Hematopoietic multipotent progenitor cell treated with erythropoietin and hydrocortisone succinate and interleukin-3 and kit ligand, for 6 days (in vitro differentiated cells): ENCODE data around the gene GPR155.
"Not testable (repeated sequence)": the region's sequence is repeated elsewhere in the genome, so short reads cannot be mapped to it uniquely, and the experiment has no call there.

Experiments
- DNase-seq: peaks from one replicate; pipeline ENCODE4 v3.0.0-alpha.2; 2015

The GPR155 gene

DNA sequence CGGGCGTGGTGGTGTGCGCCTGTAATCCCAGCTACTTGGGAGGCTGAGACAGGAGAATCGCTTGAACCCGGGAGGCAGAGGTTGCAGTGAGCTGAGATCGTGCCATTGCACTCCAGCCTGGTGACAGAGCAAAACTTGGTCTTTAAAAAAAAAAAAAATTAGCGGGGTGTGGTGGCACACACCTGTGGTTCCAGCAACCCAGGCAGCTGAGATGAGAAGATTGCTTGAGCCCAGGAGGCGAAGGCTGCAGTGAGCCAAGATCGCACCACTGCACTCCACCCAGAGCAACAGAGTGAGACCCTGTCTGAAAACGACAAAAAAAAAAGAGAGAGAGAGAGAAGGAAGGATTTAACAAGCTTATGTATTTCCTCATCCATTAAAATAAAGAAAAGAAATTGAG is 2.7 kb upstream of the GPR155 start:
- DNase-seq: not testable (repeated sequence)

DNA sequence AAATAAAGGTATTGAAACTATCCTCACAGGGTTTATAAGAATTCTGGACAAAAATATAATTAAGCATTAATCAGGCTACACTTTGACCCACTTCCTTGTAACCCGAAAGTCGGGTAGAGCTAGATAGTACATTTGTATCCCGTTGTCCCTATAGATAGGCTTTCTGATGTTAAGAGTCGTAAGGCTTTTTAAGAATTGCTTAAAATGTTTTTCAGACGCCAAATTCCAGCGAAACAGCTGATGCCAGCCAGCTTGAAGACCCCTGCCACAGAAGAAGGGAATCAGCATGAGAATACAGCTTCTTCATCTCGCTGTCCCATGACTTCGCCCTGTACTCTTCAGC is 962 bp upstream of the GPR155 start:
- no peak for DNase-seq

DNA sequence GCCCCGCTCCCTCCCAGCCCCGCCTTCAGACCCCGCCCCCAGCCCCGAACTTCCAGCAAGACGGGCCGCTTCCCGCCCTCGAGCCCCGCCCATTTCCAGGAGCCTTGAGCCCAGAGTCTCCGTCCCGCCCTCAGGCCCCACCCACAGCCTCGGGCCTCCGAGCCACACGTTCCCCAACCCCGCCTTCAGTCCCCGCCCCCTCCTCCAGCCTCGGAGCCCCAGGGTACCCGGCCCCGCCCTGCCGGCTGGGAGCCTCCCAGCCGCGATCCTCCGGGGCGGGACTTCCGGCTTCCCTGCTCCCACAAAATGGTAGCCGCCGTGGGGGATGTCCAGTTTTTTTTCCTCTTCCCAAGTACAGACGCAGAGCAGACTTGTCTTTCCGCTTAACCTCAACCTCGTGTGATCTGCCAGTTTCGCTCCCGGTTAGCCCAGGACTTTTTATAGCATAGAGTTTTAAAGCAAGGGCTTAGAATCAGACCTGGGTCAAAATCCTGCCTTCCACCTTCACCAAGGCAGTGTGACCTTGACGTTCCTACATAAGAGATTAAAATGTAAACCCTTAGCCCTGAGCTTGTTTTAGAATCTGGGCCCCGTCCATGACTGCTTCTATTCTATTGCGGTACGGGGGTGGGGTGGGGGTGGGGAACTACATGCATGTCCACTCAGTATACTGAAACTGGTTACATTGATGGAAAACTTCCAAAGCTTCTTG is 435 bp upstream of the GPR155 start:
- DNase-seq: peak; percentile 99

DNA sequence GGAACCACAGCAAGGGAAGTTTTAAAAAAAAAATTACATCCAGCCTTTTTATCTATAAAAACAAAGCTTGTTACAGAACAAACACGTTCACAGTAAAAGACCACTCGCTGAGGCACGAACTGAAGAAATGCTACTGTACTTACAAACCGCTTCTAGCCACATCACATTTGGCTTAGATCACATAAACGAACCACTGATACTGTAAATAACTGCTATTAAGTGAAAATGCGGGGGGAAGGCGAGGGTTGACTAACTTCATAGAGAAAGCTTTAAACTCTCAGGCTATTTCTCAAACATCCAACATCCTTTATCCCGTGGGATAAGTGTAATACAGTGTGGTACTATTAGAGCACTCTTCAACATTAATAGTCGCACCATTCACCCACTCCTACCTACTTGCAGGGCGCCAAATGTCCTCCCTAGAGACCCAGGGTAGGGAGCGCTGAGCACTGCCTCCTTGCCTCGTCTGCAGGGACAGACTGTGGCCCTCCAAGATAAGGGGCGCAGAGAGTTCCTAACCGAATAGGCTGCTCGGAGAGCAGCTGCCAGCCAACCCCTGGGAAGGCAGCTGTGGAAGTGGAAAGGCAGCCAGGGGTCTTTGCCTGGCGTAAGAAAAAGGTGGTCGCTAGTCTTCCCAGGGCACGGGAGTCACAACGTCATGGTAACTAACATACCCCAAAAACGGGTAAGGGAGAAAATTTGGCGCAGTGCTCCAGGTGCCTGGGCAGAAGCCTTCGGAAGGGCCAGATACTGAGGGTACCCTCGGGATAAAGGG is 854 bp downstream of the GPR155 start:
- DNase-seq: peak; percentile 88

DNA sequence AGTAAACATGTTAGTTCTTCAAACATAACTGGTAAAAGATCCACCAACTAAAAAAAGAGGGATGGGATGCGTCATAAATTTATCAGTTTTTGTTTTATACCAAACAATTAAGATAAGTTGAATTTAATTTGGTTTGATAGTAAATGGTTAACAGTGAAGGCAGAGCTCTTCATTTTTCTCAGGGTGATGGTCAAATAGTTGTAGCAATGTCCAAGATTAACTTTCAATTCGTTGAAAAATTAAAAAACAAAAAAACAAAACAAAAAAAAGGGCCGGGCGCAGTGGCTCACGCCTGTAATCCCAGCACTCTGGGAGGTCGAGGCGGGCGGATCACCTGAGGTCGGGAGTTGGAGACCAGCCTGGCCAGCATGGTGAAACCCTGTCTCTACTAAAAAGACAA is 1.8 kb downstream of the GPR155 start:
- not testable (repeated sequence) for DNase-seq

DNA sequence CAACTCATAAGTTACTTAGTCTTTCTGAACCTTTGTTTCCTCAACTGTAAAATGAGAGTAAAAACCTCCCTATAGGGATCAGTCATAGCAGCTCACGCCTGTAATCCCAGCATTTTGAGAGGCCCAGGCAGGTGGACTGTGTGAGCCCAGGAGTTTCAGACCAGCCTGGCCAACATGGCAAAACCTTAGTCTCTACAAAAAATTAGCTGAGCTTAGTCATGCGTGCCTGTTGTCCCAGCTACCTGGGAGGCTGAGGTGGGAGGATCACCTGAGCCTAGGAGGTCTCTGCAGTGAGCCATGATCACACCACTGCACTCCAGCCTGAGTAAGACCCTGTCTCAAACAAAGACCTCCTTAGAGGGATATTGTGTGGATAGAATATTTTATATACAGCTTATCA is 2.3 kb downstream of the GPR155 start:
- DNase-seq: no peak

DNA sequence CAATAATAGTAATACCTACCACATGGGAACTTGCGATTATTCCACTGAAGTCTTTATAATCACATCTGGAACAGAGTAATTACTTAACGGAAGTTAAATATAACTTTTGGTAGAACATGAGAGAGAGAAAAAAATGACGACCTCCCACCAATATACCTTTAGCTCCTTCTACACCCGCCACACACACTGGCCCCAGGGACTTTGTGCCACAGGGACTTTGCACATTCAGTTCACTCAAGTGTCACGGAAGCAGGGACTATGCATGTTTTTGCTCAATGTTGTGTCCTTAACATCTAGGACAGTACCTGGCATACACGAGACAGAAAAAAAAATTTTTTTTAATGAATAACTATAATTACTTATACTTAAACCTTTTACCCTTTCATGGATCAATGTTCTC is 4.0 kb downstream of the GPR155 start:
- DNase-seq: no peak

DNA sequence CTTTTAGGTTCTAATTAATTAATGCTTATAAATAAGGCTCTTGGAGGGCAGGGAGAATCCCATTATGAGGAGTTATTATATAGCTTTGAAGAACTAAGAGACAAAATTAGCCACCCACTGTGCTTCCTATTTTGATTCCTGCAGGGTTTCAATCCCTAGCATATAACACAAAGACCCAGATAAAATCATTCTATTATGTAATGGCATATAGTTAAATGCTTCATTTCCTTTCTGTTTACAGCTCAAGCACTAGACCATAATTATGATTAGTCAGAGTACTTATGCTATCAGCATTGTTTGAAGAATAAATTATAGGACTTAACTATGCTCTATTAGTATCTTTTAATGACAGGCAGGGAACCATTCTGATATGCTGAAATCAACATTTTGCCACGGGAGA is 9.1 kb downstream of the GPR155 start:
- no peak for DNase-seq

DNA sequence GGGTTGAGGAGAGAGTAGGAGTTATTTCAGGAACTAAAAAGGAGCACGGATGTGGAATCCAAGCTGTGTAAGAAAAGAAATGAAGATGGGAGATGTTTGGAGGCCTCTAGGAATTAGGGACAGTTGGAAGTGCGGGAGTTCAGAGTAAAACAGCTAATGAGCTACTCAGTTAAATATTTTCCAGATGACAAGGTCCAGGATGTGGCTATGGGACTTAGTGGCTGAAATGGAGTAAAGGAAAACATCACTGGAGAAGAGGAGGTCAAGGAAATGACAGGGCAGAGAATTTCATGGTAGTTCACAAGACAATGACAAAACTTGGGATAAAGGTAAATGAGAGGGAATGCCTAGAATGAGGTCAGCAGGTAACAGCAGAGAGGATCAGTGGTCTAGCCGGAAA is 13.0 kb downstream of the GPR155 start:
- no peak for DNase-seq

DNA sequence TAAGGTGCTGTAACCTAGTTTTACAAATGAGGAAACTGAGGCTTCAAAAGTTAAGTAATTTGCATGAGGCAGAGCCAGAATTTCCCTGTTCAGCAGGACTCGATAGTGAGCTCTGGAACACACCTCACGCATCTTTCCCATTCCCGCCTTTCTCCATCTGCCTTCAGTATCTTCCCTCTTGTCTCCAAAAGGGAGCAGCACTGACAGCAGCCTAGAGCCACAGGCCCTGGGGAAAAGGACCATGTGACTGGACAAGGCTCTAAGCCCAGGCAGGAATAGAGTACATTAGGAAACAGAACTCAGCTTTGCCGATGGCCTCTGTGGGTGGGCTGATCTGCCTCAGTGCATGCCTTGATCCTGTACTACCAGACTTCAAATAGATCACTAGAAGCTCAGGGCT is 21.5 kb downstream of the GPR155 start:
- DNase-seq: no peak

DNA sequence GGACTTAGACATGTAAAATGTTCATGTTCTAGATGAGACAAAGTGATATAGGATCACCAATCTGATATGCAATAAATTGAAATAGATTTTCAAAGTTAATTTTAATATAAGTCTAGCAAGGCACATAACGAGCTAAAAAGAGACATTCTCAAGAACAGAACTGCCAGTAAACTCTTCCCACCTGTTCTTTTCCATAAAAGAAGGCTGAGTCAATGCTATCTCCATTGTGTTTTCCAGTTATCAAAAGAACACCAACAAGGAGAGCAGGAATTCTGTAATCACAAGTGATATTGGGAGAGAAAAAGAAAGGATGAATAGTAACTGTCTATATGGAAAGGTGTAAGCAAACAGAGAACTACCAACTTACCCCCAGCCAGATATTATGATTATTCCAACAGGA is 25.6 kb downstream of the GPR155 start:
- DNase-seq: no peak

DNA sequence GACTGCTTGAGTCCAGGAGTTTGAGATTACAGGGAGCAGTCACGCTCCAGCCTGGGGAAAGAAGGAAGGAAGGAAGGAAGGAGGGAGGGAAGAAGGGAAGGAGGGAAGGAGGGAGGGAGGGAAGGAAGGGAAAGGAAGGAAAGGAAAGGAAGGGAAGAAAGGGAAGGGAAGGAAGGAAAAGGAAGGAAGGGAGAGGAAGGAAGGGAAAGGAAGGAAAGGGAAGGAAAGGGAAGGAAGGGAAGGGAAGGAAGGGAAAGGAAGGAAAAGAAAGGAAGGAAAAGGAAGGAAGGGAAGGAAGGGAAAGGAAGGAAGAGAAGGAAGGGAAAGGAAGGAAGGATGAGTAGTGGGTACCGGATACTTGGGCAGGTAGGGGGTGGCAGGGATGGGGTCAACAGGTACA is 32.3 kb downstream of the GPR155 start:
- DNase-seq: no peak

DNA sequence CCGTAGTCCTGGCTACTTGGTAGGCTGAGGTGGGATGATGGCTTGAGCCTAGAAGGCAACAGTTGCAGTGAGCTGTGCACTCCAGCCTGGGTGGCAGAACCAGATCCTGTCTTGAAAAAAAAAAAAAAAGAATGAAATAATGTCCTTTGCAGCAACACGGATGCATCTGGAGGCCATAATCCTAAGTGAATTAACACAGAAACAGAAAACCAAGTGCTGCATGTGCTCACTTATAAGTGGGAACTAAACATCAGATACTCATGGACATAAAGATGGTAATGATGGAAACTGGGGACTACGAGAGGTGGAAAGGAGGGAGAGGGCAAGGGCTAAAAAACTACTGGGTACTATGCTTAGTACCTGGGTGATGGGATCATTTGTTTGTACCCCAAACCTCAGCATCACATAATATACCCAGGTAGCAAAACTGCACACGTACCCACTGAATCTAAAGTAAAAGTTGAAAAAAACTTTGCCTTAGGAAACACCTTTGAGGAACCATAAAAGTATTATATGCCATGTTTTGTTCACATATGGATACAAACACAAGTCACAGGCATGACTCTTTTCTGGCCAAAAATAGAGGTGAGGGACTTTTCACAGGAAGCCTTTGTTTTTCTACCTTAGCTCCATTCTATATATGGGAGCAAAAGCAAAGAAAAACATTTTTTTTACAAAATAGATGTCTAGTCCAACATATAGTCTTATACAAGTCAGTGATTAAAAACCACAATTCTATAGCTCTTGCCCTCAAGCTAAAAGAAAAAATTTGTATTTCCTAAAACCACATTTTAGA is 36.6 kb downstream of the GPR155 start:
- DNase-seq: no peak

DNA sequence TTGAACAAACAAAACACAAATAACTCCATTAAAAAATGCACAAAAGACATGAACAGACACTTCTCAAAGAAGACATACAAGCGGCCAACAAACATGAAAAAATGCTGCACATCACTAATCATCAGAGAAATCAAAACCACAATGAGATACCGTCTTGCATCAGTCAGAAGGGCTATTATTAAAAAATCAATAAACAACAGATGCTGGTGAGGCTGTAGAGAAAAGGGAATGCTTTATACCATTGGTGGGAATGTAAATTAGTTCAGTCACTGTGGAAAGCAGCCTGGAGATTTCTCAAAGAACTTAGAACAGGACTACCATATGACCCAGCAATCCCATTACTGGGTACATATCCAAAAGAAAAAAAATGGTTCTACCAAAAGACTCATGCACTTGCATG is 37.8 kb downstream of the GPR155 start:
- no peak for DNase-seq

DNA sequence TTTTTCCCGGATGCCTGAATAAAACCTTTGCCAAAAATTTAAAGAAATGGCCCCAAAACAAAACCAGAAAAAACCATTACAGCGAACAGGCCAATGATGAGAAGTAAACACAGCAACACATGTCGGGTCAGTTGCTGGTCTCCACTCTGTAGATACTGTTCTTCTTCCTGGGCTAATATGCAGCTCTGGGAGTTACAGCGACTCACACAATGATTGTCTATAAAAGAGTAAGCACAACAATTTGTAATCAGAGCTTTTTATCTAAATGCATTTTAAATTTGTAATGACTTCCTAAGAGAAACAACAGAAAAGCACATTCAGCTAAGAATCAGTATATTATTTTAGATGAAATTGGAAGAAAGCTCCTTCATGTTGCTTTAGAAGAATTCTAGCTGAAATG is 40.3 kb downstream of the GPR155 start:
- DNase-seq: no peak

DNA sequence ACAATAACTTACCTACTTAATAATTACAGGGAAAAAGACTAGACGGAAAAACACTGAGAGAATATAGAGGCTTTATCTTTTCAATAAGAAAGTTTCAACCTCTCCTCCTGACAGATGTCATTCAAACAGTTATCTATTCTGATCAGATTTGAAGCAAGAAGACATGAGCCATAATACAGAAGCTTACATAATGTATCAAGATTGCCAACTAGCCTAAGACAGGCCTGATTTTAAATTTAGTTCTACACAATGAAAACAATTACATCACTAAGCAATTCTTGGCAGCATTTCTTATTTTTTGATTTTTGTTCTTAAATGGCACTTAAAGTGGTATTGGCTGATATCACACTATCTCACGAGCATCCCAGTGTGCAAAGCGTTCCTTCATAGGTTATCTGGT is 41.6 kb downstream of the GPR155 start:
- no peak for DNase-seq

DNA sequence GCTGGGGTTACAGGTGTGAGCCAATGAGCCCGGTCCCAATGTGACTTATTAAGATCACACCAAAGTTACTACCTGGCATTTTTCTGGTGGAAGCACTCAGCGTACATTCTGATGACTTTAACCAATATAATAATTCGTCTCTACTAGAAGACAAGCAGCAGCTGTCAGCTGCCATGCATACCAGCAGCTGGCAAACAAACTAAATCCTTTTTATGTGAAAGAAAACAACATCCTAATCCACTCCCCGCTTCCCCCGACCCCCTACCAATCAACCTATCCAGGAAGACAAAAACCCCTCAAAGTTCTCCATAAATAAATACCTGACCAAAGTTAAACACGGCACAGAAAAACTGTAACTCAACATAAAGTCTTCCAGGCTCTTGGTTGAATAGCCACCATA is 42.1 kb downstream of the GPR155 start:
- no peak for DNase-seq

DNA sequence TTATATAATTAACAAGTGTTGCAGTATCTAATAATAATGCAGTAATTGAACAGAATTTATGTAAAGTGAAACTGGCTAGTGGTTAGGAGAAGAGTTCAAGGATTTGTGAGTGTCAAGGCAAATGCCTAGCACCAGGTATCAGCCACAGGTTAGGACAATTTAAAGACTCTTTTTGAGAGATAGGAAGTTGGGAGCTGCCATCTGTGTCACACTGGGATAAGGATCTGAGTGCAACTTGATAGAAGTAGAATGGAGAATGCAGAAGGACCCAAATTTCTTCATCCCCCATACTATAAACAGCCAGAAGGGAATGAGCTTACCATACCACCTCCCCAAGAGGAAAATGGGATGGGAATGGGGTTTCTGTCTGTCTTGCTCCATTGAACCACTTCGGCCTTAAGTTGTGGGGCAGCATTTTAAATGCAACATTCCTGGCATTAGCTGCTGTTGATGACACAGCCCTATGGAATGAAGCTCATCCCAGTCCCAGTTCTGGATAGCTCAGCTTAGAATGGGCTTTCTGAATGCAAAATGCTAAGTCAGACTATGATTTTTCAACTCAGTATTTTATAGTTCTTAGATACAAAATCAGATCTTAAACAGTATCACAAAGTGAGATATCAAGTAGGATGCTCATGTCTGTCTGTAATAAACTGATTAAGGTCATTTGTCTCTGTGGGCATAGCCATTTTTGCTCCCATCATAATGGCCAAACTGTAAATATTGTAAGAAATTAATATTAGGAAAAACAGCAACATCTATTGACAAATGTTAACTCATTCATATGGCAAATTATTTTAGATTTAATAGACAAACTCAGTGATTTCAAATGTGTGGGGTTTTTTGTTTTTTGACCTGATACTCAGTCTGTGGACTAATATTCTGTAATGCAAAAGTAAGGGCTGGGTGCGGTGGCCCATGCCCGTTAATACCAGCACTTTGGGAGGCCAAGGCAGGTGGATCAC is 44.0 kb downstream of the GPR155 start:
- DNase-seq: no peak

DNA sequence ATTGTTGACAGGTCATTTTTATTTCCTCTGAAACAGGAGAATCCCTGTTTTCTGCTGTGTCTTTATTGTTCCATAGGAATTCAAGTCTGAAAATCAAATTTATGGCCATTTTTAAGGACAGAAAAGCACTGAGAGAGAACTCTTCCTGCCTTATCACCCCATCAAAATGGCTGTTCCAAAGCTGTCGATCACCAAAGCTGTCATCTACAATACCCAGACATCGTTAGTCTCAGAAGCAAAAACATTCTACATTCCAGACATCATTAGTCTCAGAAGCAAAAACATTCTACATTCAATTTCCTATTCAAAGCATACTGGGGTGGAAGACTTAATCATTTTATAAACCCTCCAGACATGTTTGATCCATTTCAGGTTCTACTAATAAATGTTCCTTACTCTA is 46.9 kb downstream of the GPR155 start:
- DNase-seq: no peak

DNA sequence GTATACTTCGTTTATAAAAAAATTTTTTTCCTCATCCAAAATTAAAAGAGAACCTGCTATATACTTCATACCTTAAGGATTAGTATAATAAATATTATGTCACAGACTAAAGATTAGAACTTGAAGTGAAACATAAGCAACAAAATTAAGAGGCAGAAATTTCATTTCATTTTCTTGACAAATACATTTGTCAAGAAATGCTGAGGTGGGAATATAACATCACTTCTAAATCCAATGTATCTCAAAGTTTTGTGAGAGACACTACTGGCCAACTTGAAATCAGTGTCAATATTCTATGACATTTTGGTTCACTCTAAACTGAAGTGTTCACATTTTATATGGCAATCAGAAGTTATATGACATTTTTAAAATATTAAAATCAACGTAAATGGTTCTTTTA is 47.5 kb downstream of the GPR155 start:
- DNase-seq: no peak

DNA sequence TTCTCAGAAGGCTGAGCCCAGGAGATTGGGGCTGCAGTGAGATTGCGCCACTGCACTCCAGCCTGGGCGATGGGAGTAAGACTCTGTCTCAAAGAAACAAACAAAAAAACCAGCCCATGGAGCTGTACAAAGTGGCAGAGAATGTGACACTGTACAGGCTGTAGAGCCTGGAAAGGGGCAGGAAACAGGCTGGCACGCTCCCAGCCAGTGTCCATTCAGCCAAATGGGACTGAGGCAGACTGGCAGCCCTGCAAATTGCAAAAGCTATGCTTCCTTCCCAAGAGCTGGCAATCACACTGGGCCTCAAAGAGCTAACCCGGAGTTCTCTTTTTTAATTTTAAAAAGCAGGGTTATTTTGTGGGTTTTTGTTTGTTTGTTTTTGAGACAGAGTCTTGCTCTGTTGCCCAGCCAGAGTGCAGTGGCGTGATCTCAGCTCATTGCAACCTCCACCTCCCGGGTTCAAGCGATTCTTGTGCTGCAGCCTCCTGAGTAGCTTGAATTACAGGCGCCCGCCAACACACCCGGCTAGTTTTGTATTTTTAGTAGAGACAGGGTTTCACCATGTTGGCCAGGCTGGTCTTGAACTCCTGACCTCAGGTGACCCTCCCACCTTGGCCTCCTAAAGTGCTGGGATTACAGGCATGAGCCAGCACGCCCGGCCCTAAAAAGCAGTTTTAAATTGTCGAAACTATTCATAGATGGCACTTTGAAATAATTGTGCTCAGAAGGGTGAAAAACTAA is 48.5 kb downstream of the GPR155 start:
- DNase-seq: no peak

DNA sequence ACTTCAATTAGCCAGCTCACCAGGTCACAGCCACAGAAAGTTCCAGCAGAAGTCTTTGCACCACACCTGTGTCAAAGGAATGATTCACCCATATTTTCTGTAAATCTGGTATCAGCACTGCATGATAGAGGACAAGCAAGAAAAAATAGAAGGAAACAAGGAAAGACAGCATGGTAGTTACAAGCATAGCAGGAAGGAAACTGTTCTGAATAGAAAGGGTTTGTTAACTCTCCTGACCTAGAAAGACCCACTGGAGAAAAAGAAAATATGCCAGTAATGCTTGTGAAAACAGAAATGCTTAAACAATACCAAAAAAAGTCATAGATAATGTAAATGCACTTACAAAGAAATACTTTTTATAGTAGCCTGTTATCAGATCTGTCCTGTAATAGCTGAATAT is 50.5 kb downstream of the GPR155 start:
- no peak for DNase-seq
